H1 (cell line): Measurements from ENCODE around the gene ARHGAP5. TPM values are rescaled to one million over a fixed set of nuclear protein-coding genes. Genes with fewer than 3 reads are reported as not detected.

ENCODE experiments used
- CTCF ChIA-PET: fragments of 300-600 bp; sonication (Branson Sonifier 250); formaldehyde crosslinking; loops from one replicate; lab custom pipeline; 2021; ENCODE audit not compliant: partially characterized antibody; lab: Charles Lee
- POLR2A ChIA-PET: fragments of 300-600 bp; sonication (Branson Sonifier 250); formaldehyde crosslinking; loops from one replicate; lab custom pipeline; 2021; ENCODE audit warnings: inconsistent platforms; ENCODE audit not compliant: partially characterized antibody; lab: Charles Lee
- DNase-seq, 2 experiments: peaks; one replicate each; pipeline versions ENCODE4 v3.0.0 to v3.0.0-alpha.2; 2010 to 2022; ENCODE audit warnings: low spot score in 2 of 2, low read depth in 1 of 2, mixed read lengths in 1 of 2
- FAIRE-seq: peaks from 2 replicates; lab custom pipeline; 2011; peaks lifted over from hg19 to GRCh38; lab: Jason Lieb, UNC
- H2AFZ ChIP-seq: 2 replicates; pipeline ENCODE4 v1.8.1; 2012; ENCODE audit warnings: low read length, inconsistent platforms
- H2AK5ac ChIP-seq: 2 replicates; pipeline ENCODE4 v1.6.1; 2013; ENCODE audit warnings: low read depth, low read length
- H2BK120ac ChIP-seq: replicated peaks from 2 replicates; pipeline ENCODE3; 2013; ENCODE audit warnings: low read depth, low read length, inconsistent platforms
- H2BK12ac ChIP-seq: 2 replicates; pipeline ENCODE4 v1.6.1; 2013; ENCODE audit warnings: low read depth, low read length
- H2BK15ac ChIP-seq: 2 replicates; pipeline ENCODE4 v1.6.1; 2013; ENCODE audit warnings: low read length
- H2BK20ac ChIP-seq: 2 replicates; pipeline ENCODE4 v1.6.1; 2013; ENCODE audit warnings: low read length
- H2BK5ac ChIP-seq: 2 replicates; pipeline ENCODE4 v1.6.1; 2013; ENCODE audit warnings: low read depth, low read length
- H3K14ac ChIP-seq: 2 replicates; pipeline ENCODE4 v1.6.1; 2013; ENCODE audit warnings: inconsistent platforms; ENCODE audit not compliant: insufficient read length
- H3K18ac ChIP-seq: 2 replicates; pipeline ENCODE4 v1.6.1; 2013; ENCODE audit warnings: low read length; ENCODE audit errors: extremely low read depth
- H3K23ac ChIP-seq: 2 replicates; pipeline ENCODE4 v1.6.1; 2013; ENCODE audit warnings: inconsistent platforms; ENCODE audit not compliant: insufficient read length
- H3K23me2 ChIP-seq: 2 replicates; pipeline ENCODE4 v1.6.1; 2013; ENCODE audit warnings: low read depth, low read length
- H3K27ac ChIP-seq: 2 replicates; pipeline ENCODE4 v1.6.1; 2011; ENCODE audit warnings: low read depth, low read length, inconsistent platforms
- H3K27me3 ChIP-seq, 4 experiments: replicated peaks in 1 of 4; 1 replicate in 1 of 4; 2 replicates in 3 of 4; pipeline versions ENCODE4 v1.6.1 to v1.8.1; 2011 to 2013; ENCODE audit warnings: low read length in 3 of 4, mild to moderate bottlenecking in 3 of 4, inconsistent platforms in 2 of 4, mixed read lengths in 2 of 4, moderate library complexity in 1 of 4; ENCODE audit not compliant: control insufficient read depth in 3 of 4, insufficient read depth in 3 of 4; ENCODE audit errors: extremely low read depth in 1 of 4
- H3K36me3 ChIP-seq, 4 experiments: 2 replicates each; pipeline versions ENCODE4 v1.6.1 to v1.8.1; 2011 to 2013; ENCODE audit warnings: mild to moderate bottlenecking in 4 of 4, low read length in 3 of 4, moderate library complexity in 2 of 4, control low read depth in 1 of 4, inconsistent platforms in 1 of 4; ENCODE audit not compliant: insufficient read depth in 4 of 4, control insufficient read depth in 2 of 4
- H3K4ac ChIP-seq: replicated peaks from 2 replicates; pipeline ENCODE3; 2013; ENCODE audit warnings: low read length, low read depth, mixed read lengths, inconsistent platforms; ENCODE audit not compliant: insufficient read length
- H3K4me1 ChIP-seq, 4 experiments: replicated peaks in 1 of 4; 1 replicate in 1 of 4; 2 replicates in 3 of 4; pipeline versions ENCODE4 v1.6.1 to v1.8.1; 2011 to 2013; ENCODE audit warnings: low read length in 3 of 4, inconsistent platforms in 2 of 4, mixed read lengths in 1 of 4; ENCODE audit not compliant: insufficient read depth in 4 of 4, control insufficient read depth in 3 of 4
- H3K4me2 ChIP-seq, 2 experiments: 2 replicates each; pipeline versions ENCODE4 v1.6.1 to v1.8.1; 2011 to 2013; ENCODE audit warnings: low read depth in 2 of 2, low read length in 2 of 2, control low read depth in 1 of 2, inconsistent platforms in 1 of 2, mild to moderate bottlenecking in 1 of 2; ENCODE audit not compliant: insufficient read depth in 1 of 2
- H3K4me3 ChIP-seq, 4 experiments: fragments of 200-600, 300-600 bp in 1 of 4; sonication (generic), shearing (Covaris generic), sonication (Bioruptor Twin) in 1 of 4; 2 replicates each; pipeline versions ENCODE4 v1.5.1 to v1.8.1; 2011 to 2016; ENCODE audit warnings: low read length in 4 of 4, low read depth in 3 of 4, control low read depth in 2 of 4, inconsistent platforms in 2 of 4, mild to moderate bottlenecking in 2 of 4, mixed read lengths in 1 of 4, moderate library complexity in 1 of 4; ENCODE audit not compliant: insufficient read depth in 2 of 4; ENCODE audit errors: extremely low read depth in 1 of 4
- H3K56ac ChIP-seq: replicated peaks from 2 replicates; pipeline ENCODE3; 2013; ENCODE audit warnings: low read depth, mild to moderate bottlenecking, mixed read lengths, low read length, inconsistent platforms; ENCODE audit not compliant: insufficient read length
- H3K79me1 ChIP-seq: 2 replicates; pipeline ENCODE4 v1.6.1; 2013; ENCODE audit warnings: low read depth, low read length, control low read depth
- H3K79me2 ChIP-seq, 2 experiments: 2 replicates each; pipeline versions ENCODE4 v1.6.1 to v1.8.1; 2012 to 2013; ENCODE audit warnings: low read length in 2 of 2, mild to moderate bottlenecking in 2 of 2, inconsistent platforms in 1 of 2; ENCODE audit not compliant: insufficient read depth in 2 of 2, control insufficient read depth in 1 of 2
- H3K9ac ChIP-seq, 4 experiments: replicated peaks in 1 of 4; 1 replicate in 1 of 4; 2 replicates in 3 of 4; pipeline versions ENCODE4 v1.6.1 to v1.8.1; 2011 to 2013; ENCODE audit warnings: low read depth in 3 of 4, low read length in 3 of 4, control low read depth in 2 of 4, mild to moderate bottlenecking in 2 of 4, moderate library complexity in 2 of 4, inconsistent platforms in 1 of 4; ENCODE audit errors: extremely low read depth in 1 of 4
- H3K9me3 ChIP-seq, 2 experiments: 2 replicates each; pipeline versions ENCODE4 v1.6.1 to v1.8.1; 2012 to 2013; ENCODE audit warnings: mild to moderate bottlenecking in 2 of 2, moderate library complexity in 2 of 2, control low read depth in 1 of 2, inconsistent platforms in 1 of 2, low read depth in 1 of 2, low read length in 1 of 2, mixed read lengths in 1 of 2; ENCODE audit not compliant: insufficient read depth in 2 of 2
- H4K20me1 ChIP-seq, 2 experiments: replicated peaks in 1 of 2; 2 replicates each; pipeline versions ENCODE3 to v1.8.1; 2011 to 2013; ENCODE audit warnings: inconsistent platforms in 2 of 2, low read length in 2 of 2, mild to moderate bottlenecking in 1 of 2; ENCODE audit not compliant: insufficient read depth in 2 of 2, control insufficient read depth in 1 of 2
- H4K5ac ChIP-seq: 2 replicates; pipeline ENCODE4 v1.6.1; 2013; ENCODE audit warnings: low read length, low read depth, mixed read lengths, inconsistent platforms; ENCODE audit not compliant: insufficient read length
- H4K8ac ChIP-seq: 2 replicates; pipeline ENCODE4 v1.8.0; 2013; ENCODE audit warnings: mild to moderate bottlenecking, moderate library complexity, low read length, inconsistent platforms; ENCODE audit not compliant: insufficient read depth; ENCODE audit errors: extremely low read depth
- H4K91ac ChIP-seq: replicated peaks from 2 replicates; pipeline ENCODE3; 2013; ENCODE audit warnings: low read length, mixed read lengths, inconsistent platforms; ENCODE audit not compliant: insufficient read length
- BCL11A ChIP-seq, 2 experiments: IDR thresholded peaks; one replicate each; pipeline ENCODE4 v1.6.1; 2011; ENCODE audit warnings: low read depth in 2 of 2, low read length in 2 of 2, mild to moderate bottlenecking in 2 of 2
- EGR1 ChIP-seq: IDR thresholded peaks from 2 replicates; pipeline ENCODE4 v1.6.1; 2011; ENCODE audit warnings: low read depth, low read length, borderline replicate concordance
- PHF8 ChIP-seq: fragments of 200-600 bp; sonication (generic); conservative IDR thresholded peaks from 2 replicates; pipeline ENCODE4 v1.7.1; 2012; ENCODE audit warnings: low read depth, mild to moderate bottlenecking, inconsistent platforms, low read length, moderate library complexity
- SIX5 ChIP-seq: IDR thresholded peaks from 2 replicates; pipeline ENCODE4 v1.6.1; 2011; ENCODE audit warnings: mild to moderate bottlenecking, low read depth, low read length
- TAF7 ChIP-seq: optimal IDR thresholded peaks from 2 replicates; pipeline ENCODE3; 2011; ENCODE audit warnings: low read depth, mild to moderate bottlenecking, inconsistent platforms, low read length, moderate library complexity, borderline replicate concordance
- ZNF274 ChIP-seq: IDR thresholded peaks from 2 replicates; pipeline ENCODE4 v1.7.0; 2012; ENCODE audit warnings: low read length, borderline replicate concordance; ENCODE audit errors: extremely low read depth
- polyA plus RNA-seq, 7 experiments: library from polyadenylated mRNA; depleted of rRNA in 3 of 7; stranded (reverse) in 5 of 7; unstranded in 2 of 7; fragments of >200 nt in 5 of 7; fragments of 200-250 nt in 2 of 7; gene quantifications; 1 replicate in 5 of 7; 2 replicates in 1 of 7; 4 replicates in 1 of 7; pipeline versions ENCODE4 v1.2.1 to v1.2.3, GENCODE V29; 2011 to 2013; ENCODE audit warnings: missing spikeins in 2 of 7, mixed read lengths in 2 of 7
- total RNA-seq: library from RNA; stranded (reverse); fragmentation: NEBNext Ultra II Directional; extraction: Animal tissue kit (Norgen Biotek cat#: 25700); gene quantifications from 2 replicates; pipeline ENCODE4 v1.2.1, GENCODE V29; 2021

Gene ARHGAP5
- total and polyA plus RNA-seq, 2 of the 8 experiments (the other 6 are each of a cell fraction or from before 2014, with no cell fraction given), result 7.8 to 77.3 TPM

GRCh38 chr14:32186248-32186647 is 109.1 kb downstream of the ARHGAP5 start:
- no peak overlapping the region for H2BK120ac ChIP-seq
- H2BK5ac ChIP-seq, result no peak overlapping the region
- ChIA-PET CTCF (interaction anchor here (0.6 to 0.7 kb wide), 2 partner anchors 9 to 676 kb away, joined by 3 read pairs; no protein-coding TSS in a partner anchor), POLR2A (no interaction called here)
- no peak overlapping the region for H3K23ac ChIP-seq
- no peak overlapping the region for H2AFZ ChIP-seq
- DNase-seq (no peak), FAIRE-seq (no peak)
- H3K14ac ChIP-seq, result no peak overlapping the region
- no peak overlapping the region for H2BK12ac ChIP-seq
- no peak overlapping the region for H3K27ac ChIP-seq
- H3K27me3 ChIP-seq, result no peaks in the 10 kb centered on the region
- no peak overlapping the region for H3K4me2 ChIP-seq
- no peaks in the 10 kb centered on the region for H3K79me2 ChIP-seq
- H3K79me1 ChIP-seq, result no peaks in the 10 kb centered on the region
- H4K20me1 ChIP-seq, result no peaks in the 10 kb centered on the region
- H3K4me1 ChIP-seq, result no peaks in the 10 kb centered on the region
- no peak overlapping the region for H3K56ac ChIP-seq
- H4K5ac ChIP-seq, result no peak overlapping the region
- H2BK15ac ChIP-seq, result no peak overlapping the region
- no peak for TF ChIP-seq BCL11A (IDR thresholded peaks at IDR 0.05; ENCODE audit: low read depth in 2 of 2, low read length in 2 of 2)
- no peak for TF ChIP-seq EGR1
- TF ChIP-seq TAF7, result no peak
- no peak for TF ChIP-seq PHF8
- TF ChIP-seq ZNF274, result no peak
- TF ChIP-seq SIX5, result no peak
- H3K36me3 ChIP-seq, result no peaks in the 10 kb centered on the region
- H3K23me2 ChIP-seq, result no peaks in the 10 kb centered on the region
- no peak overlapping the region for H3K4me3 ChIP-seq
- H3K9me3 ChIP-seq, result 0 out of 4 replicates have a peak, but pooled peaks cover 0 to 3% of the 10 kb centered on the region in 2 experiments
- H3K9ac ChIP-seq, result no peak overlapping the region
- H2BK20ac ChIP-seq, result no peak overlapping the region
- H3K4ac ChIP-seq, result no peak overlapping the region
- H4K91ac ChIP-seq, result no peak overlapping the region
- no peak overlapping the region for H2AK5ac ChIP-seq
- no peak overlapping the region for H4K8ac ChIP-seq
- no peak overlapping the region for H3K18ac ChIP-seq
